TTC549 (cell line): ENCODE measurements around the gene F13B.
"Not testable (repeated sequence)": the region's sequence is repeated elsewhere in the genome, so short reads cannot be mapped to it uniquely, and the experiment has no call there.

ENCODE experiments used
- FAIRE-seq: peaks from 2 replicates; lab custom pipeline; 2012; peaks lifted over from hg19 to GRCh38; lab: Jason Lieb, UNC

F13B gene

GRCh38 chr1:197066719-197067456 lies at the start of gene F13B:
F13B (minus strand) TSS chr1:197067260; CDS start chr1:197067223, 37 bp downstream.
- peak; percentile 96 for FAIRE-seq

DNA sequence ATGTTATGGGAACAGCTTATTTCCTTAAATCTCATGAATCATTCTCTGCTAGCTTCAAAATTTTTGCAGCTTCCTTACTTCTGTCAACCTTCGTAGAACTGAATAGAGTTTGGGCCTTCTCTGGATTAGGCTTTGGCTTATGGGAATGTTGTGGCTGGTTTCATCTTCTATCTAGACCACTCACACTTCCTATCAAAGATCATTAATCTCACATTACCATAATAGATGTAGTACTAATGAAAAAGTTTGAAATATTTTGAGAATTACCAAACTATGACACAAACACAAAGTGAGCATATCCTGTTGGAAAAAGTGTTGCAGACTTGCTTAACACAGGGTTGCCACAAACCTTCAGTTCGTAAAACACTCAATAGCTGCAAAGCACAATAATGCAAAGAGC lies 49.1 kb upstream of the F13B start:
- no peak for FAIRE-seq

DNA sequence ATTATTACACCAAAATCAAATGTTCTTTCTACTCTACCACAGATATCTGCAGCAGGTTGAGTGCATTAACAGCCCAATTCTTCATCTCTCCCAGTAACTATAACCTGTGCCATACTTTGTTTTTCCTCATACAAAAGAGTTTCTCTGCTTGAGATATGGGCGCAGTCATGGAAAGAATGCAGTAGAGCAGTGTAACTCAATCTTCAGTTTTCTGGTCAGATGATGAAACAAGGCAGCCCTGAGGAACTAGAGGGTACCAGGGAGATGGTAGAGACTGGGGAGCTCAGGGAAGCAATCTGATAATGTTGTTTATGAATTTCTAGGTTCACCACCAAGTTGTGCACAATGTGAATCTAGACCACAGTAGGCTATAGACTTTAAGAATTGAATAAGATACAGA lies 39.8 kb upstream of the F13B start:
- FAIRE-seq: no peak

- no peak for FAIRE-seq
Observed at GRCh38 chr1:197103300-197103699, 36.2 kb upstream of the F13B start.

GRCh38 chr1:197101978-197102377 lies 34.9 kb upstream of the F13B start:
- no peak for FAIRE-seq

- no peak for FAIRE-seq
Observed at GRCh38 chr1:197100677-197101076, 33.6 kb upstream of the F13B start.

- no peak for FAIRE-seq
Observed at GRCh38 chr1:197099444-197099843, 32.4 kb upstream of the F13B start.

GRCh38 chr1:197096971-197097370 lies 29.9 kb upstream of the F13B start:
- not testable (repeated sequence) for FAIRE-seq

DNA sequence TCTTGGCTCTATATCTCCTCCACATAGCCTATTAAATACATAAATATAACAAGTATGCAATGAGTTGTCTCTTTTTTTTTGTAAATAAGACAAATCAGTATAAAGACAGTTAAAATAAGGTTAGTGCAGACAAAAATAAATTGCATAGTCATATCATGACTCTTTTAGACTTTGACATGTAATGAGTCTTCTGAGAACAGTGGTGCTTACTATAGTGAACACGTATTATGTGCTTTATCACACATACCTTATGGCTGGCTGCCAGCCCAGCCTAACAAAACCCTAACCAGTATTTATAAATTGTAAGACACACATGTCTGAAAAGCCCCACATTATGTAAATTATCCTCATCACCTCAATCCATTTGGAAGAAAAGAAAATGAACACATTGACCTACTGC lies 29.1 kb upstream of the F13B start:
- FAIRE-seq: no peak

GRCh38 chr1:197093226-197093885 lies 26.3 kb upstream of the F13B start:
- FAIRE-seq: no peak

DNA sequence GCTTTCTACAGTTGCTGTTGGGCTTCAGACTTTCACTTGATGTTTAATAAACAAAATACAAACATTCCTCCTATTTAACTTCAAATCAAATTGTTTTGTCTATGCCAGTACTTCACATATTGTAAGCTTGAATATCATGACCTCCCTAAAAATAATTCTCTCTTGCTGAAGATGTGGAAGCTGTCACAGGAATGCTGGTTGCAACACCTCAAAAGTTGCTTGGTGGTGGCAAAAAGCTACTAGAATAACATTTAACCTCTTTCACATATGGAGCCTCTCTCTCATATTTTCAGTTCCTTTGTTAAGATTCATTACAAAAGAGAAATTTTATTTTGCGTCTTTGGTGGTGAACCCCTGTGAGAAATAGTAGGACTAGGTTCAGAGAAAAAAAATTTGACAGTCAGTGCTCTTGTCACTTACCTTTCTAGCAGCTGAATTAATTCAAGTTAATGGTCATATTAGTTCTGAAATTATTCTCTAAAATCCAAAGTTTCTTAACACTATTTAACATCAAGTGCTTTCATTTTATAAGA lies 25.5 kb upstream of the F13B start:
- no peak for FAIRE-seq

DNA sequence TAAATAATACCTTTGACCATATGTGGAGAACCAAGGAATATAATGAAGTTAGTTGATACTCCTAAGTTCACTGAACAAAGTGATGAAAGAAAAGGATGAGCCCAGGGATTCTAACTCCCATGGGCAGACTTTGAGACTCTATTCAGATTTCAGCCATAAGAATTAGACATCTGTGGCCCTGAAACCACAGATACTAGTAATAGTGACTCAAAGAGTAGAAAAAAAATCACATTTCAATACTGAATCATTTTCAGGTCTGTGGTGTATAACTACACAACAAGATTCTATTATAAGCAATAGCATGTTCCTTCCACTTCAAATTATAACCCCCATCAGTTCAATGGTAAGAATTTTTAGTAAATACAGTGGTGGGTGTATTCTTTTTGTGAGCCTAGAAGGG lies 16.4 kb upstream of the F13B start:
- FAIRE-seq: no peak

DNA sequence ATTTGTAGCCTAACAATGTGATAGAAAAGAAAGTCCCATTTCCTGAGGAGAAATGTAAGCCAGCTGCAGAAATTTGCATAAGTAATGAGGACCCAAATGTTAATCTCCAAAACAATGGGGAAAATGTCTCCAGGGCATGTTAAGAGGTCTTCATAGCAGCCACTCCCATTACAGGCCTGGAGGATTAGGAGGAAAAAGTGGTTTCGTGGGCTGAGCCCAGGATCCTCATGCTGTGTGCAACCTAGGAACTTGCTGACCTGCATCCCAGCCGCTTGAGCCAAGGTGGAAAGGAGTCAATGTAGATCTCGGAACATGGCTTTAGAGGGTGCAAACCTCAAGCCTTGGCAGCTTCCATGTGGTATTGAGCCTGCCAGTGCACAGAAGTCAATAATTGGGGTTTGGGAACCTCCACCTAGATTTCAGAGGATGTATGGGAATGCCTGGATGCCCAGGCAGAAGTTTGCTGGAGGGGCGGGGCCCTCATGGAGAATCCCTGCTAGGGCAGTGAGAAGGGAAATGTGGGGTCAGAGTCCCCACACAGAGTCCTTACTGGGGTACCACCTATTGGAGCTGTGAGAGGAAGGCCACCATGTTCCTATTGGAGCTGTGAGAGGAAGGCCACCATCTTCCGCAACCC lies 14.2 kb upstream of the F13B start:
- no peak for FAIRE-seq

DNA sequence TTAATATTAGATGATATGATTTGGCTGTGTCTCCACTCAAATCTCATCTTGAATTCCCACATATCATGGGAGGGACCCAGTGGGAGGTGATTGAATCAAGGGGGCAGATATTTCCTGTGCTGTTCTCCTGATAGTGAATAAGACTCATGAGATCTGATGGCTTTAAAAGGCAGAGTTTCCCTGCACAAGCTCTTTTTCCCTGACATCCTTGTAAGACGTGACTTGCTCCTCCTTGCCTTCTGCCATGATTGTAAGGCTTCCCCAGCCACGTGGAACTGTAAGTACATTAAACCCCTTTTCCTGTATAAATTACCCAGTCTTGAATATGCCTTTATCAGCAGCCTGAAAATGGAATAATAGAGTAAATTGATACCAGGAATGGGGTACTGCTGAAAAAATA lies 13.3 kb upstream of the F13B start:
- FAIRE-seq: no peak

GRCh38 chr1:197076585-197076984 lies 9.5 kb upstream of the F13B start:
- FAIRE-seq: no peak

DNA sequence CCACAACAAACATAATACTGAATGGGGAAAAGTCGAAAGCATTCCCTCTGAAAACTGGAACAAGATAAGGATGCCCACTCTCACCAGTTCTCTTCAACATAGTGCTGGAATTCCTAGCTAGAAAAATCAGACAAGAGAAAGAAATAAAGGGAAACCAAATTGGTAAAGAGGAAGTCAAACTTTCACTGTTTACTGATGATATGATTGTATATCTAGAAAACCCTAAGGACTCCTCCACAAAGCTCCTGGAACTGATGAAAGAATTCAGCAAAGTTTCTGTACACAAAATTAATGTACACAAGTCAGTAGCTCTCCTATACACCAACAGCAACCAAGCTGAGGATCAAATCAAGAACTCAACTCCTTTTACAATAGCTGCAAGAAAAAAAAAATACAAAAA lies 6.9 kb upstream of the F13B start:
- no peak for FAIRE-seq

GRCh38 chr1:197067457-197067818 lies 378 bp upstream of the F13B start:
- no peak for FAIRE-seq

DNA sequence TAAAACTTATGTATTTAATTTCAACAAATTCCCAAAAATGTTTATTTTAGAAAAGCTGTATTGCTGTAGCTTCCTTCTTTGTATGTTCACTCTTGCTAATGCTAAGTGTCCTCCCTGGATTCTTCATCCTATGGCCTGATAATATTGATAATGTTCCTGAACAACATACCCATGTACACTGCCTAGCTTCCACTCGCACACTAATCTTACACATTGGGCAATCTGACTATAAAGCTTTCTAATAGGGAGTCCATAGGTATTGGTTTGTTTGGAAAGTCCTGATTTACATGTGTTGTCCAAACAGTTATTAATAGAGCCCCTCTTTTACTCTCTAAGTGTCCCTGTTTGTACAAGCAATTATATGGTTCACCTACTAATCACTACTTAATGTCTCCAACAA lies 783 bp downstream of the F13B start:
- FAIRE-seq: no peak

DNA sequence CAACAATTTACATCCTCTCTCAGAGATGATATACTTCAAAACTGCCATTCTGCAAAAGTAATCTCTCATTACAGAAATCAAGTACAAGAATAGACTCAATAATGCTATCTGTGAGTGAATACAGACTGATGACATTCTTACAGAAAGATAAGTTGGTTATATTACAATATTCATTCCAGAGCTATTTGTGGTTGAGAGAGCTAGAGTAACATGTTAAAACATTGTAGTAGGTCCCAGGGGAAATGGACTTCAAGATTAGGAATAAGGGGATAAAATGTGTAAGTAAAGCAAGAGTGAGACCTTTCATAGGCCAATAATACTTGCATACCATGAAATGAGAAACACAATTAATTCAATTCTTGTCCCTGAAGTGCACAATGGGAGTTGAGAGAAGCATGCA lies 1.5 kb downstream of the F13B start:
- no peak for FAIRE-seq

DNA sequence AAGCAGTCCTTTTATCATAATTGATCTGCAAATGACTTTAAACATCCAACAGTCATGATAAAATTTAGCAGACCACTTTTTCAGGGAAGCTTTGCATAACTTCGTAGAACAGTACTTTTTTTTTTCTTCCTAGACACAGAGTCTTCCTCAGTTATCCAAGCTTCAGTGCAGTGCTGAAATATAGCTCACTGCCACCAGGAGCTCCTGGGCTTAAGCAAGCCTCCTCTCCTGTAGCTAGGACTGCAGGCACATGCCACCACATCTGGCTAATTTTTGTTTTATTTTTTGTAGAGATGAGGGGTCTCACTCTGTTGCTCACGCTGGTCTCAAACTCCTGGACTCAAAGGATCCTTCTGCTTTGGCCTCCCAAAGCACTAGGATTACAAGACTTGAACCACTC lies 3.8 kb downstream of the F13B start:
- FAIRE-seq: no peak

DNA sequence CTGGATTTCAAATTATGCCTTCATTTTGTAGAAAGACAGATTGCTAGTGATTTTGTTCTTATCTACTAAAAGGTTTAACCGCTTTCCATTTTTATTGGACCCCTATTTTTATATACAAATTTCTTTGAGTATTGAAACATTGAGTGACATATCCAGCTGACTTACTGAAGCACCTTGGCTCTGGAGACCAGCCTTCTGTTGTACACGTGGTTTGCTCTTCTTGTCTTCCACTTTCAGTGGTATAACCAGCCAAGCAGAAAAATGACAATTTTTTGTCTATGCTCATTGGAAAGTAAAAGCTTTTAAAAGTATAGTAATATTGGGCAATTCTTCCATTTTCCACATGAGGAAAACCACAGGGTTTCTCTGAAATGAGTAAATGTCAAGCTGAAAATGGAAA lies 4.4 kb downstream of the F13B start:
- FAIRE-seq: peak; percentile 47

DNA sequence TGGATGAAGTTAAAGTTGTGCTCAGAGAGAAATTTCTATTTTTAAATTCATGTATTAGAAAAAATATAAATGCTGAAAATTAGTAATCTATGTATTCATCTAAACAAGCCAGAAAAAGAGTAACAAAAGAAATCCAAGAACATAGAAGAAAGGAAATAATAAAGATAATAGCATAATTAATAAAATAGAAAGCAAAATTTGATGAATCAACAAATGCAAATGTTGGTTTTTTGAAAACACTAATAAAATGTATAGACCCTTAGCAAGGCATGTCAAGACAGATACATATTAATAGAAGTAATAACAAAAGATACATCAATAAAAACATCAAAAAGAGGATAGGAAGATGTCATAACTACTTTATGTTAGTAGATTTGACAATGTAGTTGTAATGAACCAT lies 18.0 kb downstream of the F13B start:
- FAIRE-seq: no peak

GRCh38 chr1:197042676-197043341 lies 24.3 kb downstream of the F13B start:
- FAIRE-seq: no peak
